CD4-positive, alpha-beta T cell treated with Interleukin-4 for 1 hour (primary cell): ENCODE measurements around the gene KIF21B.

Source experiments
- DNase-seq, 2 donors: peaks; one replicate each; pipeline ENCODE4 v3.0.0-alpha.2; 2020 to 2022

The KIF21B gene

GRCh38 chr1:201017828-201018163 lies 5.7 kb downstream of the KIF21B start:
- no peak for DNase-seq

GRCh38 chr1:201016943-201017827 lies 6.3 kb downstream of the KIF21B start:
- DNase-seq = peak in 1 of 2 donors; percentile 38

GRCh38 chr1:201016211-201016651 lies 7.3 kb downstream of the KIF21B start:
- no peak for DNase-seq

- DNase-seq = peak; percentile 14 to 24
Measured at GRCh38 chr1:201015551-201016091, 7.9 kb downstream of the KIF21B start.

GRCh38 chr1:201014816-201015200 lies 8.7 kb downstream of the KIF21B start:
- no peak for DNase-seq

GRCh38 chr1:201013991-201014815 lies 9.3 kb downstream of the KIF21B start:
- no peak for DNase-seq

- peak; percentile 31 to 63 for DNase-seq
Measured at GRCh38 chr1:201013031-201013485, 10.5 kb downstream of the KIF21B start.

GRCh38 chr1:201011616-201012015 lies 11.9 kb downstream of the KIF21B start:
- DNase-seq = no peak

GRCh38 chr1:201009962-201010645 lies 13.4 kb downstream of the KIF21B start:
- DNase-seq = no peak

GRCh38 chr1:201008666-201009360 lies 14.7 kb downstream of the KIF21B start:
- DNase-seq = no peak

GRCh38 chr1:201007481-201007880 lies 16.0 kb downstream of the KIF21B start:
- DNase-seq = no peak

- no peak for DNase-seq
Measured at GRCh38 chr1:201006450-201006849, 17.1 kb downstream of the KIF21B start.

GRCh38 chr1:201004732-201005131 lies 18.8 kb downstream of the KIF21B start:
- no peak for DNase-seq

GRCh38 chr1:201004154-201004553 lies 19.4 kb downstream of the KIF21B start:
- no peak for DNase-seq

GRCh38 chr1:201002510-201002909 lies 21.0 kb downstream of the KIF21B start:
- no peak for DNase-seq

GRCh38 chr1:201001962-201002361 lies 21.6 kb downstream of the KIF21B start:
- DNase-seq = no peak

GRCh38 chr1:201000391-201000790 lies 23.1 kb downstream of the KIF21B start:
- DNase-seq = no peak

GRCh38 chr1:200999667-201000066 lies 23.8 kb downstream of the KIF21B start:
- no peak for DNase-seq

GRCh38 chr1:200998323-200998722 lies 25.2 kb downstream of the KIF21B start:
- DNase-seq = no peak

GRCh38 chr1:200992382-200993048 lies 31.0 kb downstream of the KIF21B start:
- DNase-seq = no peak

GRCh38 chr1:200991097-200991614 lies 32.4 kb downstream of the KIF21B start:
- no peak for DNase-seq
